OCI-LY3 (cell line): Measurements from ENCODE around the gene NXNL1.

ENCODE experiments used
- EZH2phosphoT487 ChIP-seq: fragments of 200-600 bp; shearing (Covaris generic); IDR thresholded peaks from 2 replicates; pipeline ENCODE4 v1.6.1; 2018; ENCODE audit warnings: antibody characterized with exemption, mixed run types, low read depth
- TF ChIP-seq, protein P1 (sequence below): fragments of 200-600, 300-600 bp; sonication (generic); IDR thresholded peaks from 2 replicates; pipeline ENCODE4 v1.5.1; 2014; ENCODE audit warnings: antibody characterized with exemption, low read length, low read depth

DNA sequence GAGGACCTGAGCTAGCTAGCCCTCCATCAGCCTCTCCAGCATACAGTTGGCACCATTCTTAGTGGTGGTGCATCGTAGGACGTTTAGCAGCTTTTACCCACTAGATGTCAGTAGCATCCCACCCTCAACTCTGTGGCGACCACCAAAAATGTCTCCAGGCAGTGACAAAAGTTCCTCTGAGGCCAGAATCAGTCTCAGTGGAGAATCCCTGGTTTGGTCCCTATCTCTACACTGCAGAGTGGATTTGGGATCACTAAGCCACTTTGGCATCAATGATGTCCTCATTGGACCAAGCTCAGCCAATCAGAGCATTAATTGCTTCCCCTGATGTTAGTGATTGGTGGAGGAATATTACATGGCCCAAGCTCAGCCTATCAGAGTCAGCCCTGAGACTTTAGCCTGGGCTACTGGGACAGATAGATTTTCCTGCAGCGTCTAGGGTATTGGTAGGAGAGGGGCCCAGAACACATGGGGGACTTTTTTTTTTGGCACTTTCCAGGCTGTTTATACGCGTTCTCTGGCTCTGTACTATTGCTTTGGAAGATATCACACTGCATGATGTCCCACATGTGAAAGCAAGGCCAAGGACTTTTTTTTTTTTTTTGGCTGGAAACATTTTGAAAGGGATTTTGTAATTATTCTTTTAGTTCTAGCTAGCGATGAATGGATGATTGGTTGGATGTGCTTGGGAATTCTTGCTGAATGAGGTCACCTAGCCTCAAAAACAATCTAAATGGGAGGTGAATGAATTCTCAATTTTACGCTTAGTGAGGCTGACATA lies 19.3 kb downstream of the NXNL1 start:
- TF ChIP-seq, protein P1, sequence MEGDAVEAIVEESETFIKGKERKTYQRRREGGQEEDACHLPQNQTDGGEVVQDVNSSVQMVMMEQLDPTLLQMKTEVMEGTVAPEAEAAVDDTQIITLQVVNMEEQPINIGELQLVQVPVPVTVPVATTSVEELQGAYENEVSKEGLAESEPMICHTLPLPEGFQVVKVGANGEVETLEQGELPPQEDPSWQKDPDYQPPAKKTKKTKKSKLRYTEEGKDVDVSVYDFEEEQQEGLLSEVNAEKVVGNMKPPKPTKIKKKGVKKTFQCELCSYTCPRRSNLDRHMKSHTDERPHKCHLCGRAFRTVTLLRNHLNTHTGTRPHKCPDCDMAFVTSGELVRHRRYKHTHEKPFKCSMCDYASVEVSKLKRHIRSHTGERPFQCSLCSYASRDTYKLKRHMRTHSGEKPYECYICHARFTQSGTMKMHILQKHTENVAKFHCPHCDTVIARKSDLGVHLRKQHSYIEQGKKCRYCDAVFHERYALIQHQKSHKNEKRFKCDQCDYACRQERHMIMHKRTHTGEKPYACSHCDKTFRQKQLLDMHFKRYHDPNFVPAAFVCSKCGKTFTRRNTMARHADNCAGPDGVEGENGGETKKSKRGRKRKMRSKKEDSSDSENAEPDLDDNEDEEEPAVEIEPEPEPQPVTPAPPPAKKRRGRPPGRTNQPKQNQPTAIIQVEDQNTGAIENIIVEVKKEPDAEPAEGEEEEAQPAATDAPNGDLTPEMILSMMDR = peak; percentile 60
- no peak for TF ChIP-seq EZH2phosphoT487
